ENCODE data around the gene SEMA5B.

- TF ChIP-seq POLR2A (IDR thresholded peaks at IDR 0.05) = no peak
- TF ChIP-seq CTCF (IDR thresholded peaks at IDR 0.05) = no peak
Measured at GRCh38 chr3:122947196-122947595, 80.4 kb downstream of the SEMA5B start.

Data from breast epithelium (tissue), 3 donors.